Smooth muscle cell of the pulmonary artery (primary cell): ENCODE data around the gene CNOT3. TPM values are rescaled to one million over a fixed set of nuclear protein-coding genes. Genes with fewer than 3 reads are reported as not detected.

Source experiments
- total RNA-seq: library from RNA; depleted of rRNA; stranded (reverse); fragments of >200 nt; gene quantifications from 2 replicates; pipeline ENCODE4 v1.2.3, GENCODE V29; 2014

Gene CNOT3
- 11.3 and 14.1 TPM in 2 replicates for total RNA-seq

GRCh38 chr19:54137699-54138488 is at the start of gene CNOT3:
Gene CNOT3 (plus strand): TSS chr19:54137762. CDS start chr19:54142979, 5,217 bp downstream.

GRCh38 chr19:54100561-54100960 is 37.0 kb upstream of the CNOT3 start, which contains the start of gene OSCAR:
Gene OSCAR (minus strand): TSS chr19:54100803. CDS start chr19:54100792, 11 bp downstream.

DNA sequence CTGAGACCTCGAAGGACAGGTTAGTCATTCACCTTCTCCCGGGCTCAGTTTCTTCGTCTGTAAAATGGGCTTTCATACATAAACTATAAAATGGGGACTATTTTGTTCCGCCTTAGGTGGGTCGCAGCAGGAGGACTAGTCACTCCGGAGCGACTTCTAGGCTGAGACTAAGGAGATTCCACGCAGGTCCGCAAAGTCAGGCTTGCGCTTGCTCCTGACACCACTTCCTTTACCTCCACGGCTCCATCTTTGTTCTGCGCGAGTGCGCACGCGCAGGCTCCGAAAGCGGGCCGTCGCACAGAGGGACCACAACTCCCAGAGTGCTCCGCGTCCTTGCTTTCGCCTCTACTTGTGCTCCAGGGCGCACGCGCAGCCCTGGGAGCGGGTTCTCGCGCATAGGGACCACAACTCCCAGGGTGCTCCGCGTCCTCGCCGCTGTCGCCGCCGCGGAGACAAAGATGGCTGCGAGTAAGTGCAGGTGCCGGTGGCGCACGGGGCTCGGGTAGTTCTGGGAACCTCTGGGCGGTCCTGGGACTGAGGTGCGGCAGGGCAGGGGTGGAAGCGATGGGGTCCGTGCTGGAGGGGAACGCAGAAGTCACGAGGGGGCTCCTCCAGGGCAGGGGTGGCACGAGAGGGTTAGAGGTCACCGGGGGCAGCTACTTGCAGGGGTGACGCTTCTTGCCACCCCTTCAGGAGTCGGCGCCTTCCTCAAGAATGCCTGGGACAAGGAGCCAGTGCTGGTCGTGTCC is 35.0 kb upstream of the CNOT3 start, which contains the start of gene NDUFA3:
Gene NDUFA3 (plus strand): TSS at position 435 of the 749 bp plus-strand sequence. CDS start 24 bp downstream, at position 459.

DNA sequence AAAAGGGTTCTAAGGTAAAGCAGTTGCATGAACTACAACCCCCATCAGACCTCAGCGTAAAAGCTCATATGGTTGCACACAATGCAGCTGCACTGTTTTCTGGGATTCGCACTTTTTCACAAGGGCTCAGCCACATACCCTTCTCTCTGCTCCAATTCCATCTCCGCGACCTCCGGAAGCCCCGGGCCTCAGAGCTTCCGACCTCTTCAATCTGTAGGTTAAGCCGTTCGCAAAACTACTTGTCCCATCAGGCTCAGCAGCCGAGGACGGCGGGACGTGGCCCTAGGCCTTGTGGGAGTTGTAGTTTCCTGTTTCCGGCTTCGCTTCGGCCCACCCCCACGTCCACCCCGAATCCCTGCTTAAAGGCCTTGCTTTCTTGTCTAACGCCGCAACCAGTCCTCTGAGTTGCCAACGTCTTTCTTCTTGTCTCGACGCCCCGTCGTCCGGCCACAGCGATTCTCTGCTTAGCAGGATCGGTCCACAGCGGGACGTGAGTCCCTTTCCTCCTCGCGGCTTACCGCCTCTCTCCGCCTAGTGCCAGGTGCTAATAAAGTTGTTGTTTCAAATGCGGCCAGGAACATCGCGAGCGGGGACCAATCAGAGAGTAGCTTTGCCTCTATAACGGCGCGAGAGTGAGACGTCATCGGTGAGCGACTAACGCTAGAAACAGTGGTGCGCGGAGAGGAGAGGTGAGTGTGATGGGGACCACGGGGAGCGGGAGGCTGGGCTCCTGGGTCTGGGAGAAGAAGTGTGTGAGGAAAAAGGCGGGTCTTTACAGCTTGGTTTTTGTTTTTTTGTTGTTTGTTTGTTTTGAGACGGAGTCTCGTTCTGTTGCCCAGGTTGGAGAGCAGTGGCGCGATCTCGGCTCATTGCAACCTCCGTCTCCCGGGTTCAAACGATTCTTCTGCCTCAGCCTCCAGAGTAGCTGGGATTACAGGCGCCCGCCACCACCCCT is 22.2 kb upstream of the CNOT3 start, which contains the start of the genes PRPF31 and TFPT:
Gene PRPF31 (plus strand): TSS at position 646 of the 955 bp plus-strand sequence. CDS start 2,525 bp downstream, outside the sequence.
Gene TFPT (minus strand): TSS at position 549 of the 955 bp plus-strand sequence. CDS start 388 bp downstream, at position 161.

GRCh38 chr19:54159352-54160181 is 22.0 kb downstream of the CNOT3 start, which contains the start of gene LENG1:
Gene LENG1 (minus strand): TSS chr19:54159721. CDS start chr19:54159695, 26 bp downstream.

GRCh38 chr19:54172471-54173358 is 35.2 kb downstream of the CNOT3 start, which contains the start of gene TMC4:
Gene TMC4 (minus strand): TSS chr19:54173160. CDS start chr19:54173117, 43 bp downstream.

GRCh38 chr19:54189145-54189734 is 51.7 kb downstream of the CNOT3 start, which contains the start of gene MBOAT7:
Gene MBOAT7 (minus strand): TSS chr19:54189580. CDS start chr19:54188508, 1,072 bp downstream.

GRCh38 chr19:54191011-54191810 is 53.6 kb downstream of the CNOT3 start, which contains the start of gene TSEN34:
Gene TSEN34 (plus strand): TSS chr19:54191308. CDS start chr19:54191365, 57 bp downstream.

Other genes with a start within 250 kb of the CNOT3 start
- 1.7 and 7.2 TPM in 2 replicates for gene CACNG7, start 228.5 kb upstream of the CNOT3 start, total RNA-seq
- 0.20 and 0.76 TPM in 2 replicates for gene CACNG8, start 174.8 kb upstream of the CNOT3 start, total RNA-seq
- 0.13 and 0.43 TPM in 2 replicates for gene CACNG6, start 146.1 kb upstream of the CNOT3 start, total RNA-seq
- not detected in 2 replicates for gene VSTM1, start 73.9 kb upstream of the CNOT3 start, total RNA-seq
- not detected in 2 replicates for gene TARM1, start 56.4 kb upstream of the CNOT3 start, total RNA-seq
- 0.63 and 0.65 TPM in 2 replicates for gene OSCAR, start 37.0 kb upstream of the CNOT3 start, total RNA-seq
- gene NDUFA3, start 34.9 kb upstream of the CNOT3 start, total RNA-seq, result 18.5 and 20.6 TPM in 2 replicates
- gene TFPT, start 22.1 kb upstream of the CNOT3 start, total RNA-seq, result 10.7 and 12.5 TPM in 2 replicates
- 54.5 and 55.6 TPM in 2 replicates for gene PRPF31, start 22.0 kb upstream of the CNOT3 start, total RNA-seq
- 3.1 and 3.5 TPM in 2 replicates for gene LENG1, start 22.0 kb downstream of the CNOT3 start, total RNA-seq
- 0.20 TPM in 1 of 2 replicates, not detected in the other for gene TMC4, start 35.4 kb downstream of the CNOT3 start, total RNA-seq
- 71.1 and 93.0 TPM in 2 replicates for gene MBOAT7, start 51.8 kb downstream of the CNOT3 start, total RNA-seq
- 55.4 and 69.3 TPM in 2 replicates for gene TSEN34, start 53.5 kb downstream of the CNOT3 start, total RNA-seq
- gene RPS9, start 63.1 kb downstream of the CNOT3 start, total RNA-seq, result 1,505 and 1,870 TPM in 2 replicates
- gene LILRB3, start 85.2 kb downstream of the CNOT3 start, total RNA-seq, result not detected in 2 replicates
- not detected in 2 replicates for gene LILRA6, start 105.0 kb downstream of the CNOT3 start, total RNA-seq
- gene LILRB5, start 119.5 kb downstream of the CNOT3 start, total RNA-seq, result not detected in 2 replicates
- not detected in 2 replicates for gene LILRB2, start 143.3 kb downstream of the CNOT3 start, total RNA-seq
- not detected in 2 replicates for gene LILRA5, start 175.4 kb downstream of the CNOT3 start, total RNA-seq
- not detected in 2 replicates for gene LILRA4, start 201.4 kb downstream of the CNOT3 start, total RNA-seq
- not detected in 2 replicates for gene LAIR1, start 227.2 kb downstream of the CNOT3 start, total RNA-seq